Measurements from ENCODE around the gene ODAD2.

GRCh38 chr10:28043941-28044340 lies 45.1 kb upstream of the ODAD2 start:
- TF ChIP-seq, protein P1, sequence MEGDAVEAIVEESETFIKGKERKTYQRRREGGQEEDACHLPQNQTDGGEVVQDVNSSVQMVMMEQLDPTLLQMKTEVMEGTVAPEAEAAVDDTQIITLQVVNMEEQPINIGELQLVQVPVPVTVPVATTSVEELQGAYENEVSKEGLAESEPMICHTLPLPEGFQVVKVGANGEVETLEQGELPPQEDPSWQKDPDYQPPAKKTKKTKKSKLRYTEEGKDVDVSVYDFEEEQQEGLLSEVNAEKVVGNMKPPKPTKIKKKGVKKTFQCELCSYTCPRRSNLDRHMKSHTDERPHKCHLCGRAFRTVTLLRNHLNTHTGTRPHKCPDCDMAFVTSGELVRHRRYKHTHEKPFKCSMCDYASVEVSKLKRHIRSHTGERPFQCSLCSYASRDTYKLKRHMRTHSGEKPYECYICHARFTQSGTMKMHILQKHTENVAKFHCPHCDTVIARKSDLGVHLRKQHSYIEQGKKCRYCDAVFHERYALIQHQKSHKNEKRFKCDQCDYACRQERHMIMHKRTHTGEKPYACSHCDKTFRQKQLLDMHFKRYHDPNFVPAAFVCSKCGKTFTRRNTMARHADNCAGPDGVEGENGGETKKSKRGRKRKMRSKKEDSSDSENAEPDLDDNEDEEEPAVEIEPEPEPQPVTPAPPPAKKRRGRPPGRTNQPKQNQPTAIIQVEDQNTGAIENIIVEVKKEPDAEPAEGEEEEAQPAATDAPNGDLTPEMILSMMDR (conservative IDR thresholded peaks at IDR 0.05), result no peak
- no peak for TF ChIP-seq EZH2 (IDR thresholded peaks at IDR 0.05; ENCODE audit: low read depth)
